HEK293 (cell line): ENCODE results near the gene CCDC187.

ENCODE experiments used
- CTCF ChIA-PET: fragments of 350-600 bp; formaldehyde crosslinking; extraction: SDS; loops from one replicate; lab custom pipeline; 2021; ENCODE audit warnings: antibody characterized with exemption; lab: Yijun Ruan, JAX
- POLR2A ChIA-PET: fragments of 300-600 bp; formaldehyde crosslinking; extraction: SDS; loops from one replicate; lab custom pipeline; 2020; ENCODE audit warnings: antibody characterized with exemption, inconsistent platforms; lab: Yijun Ruan, JAX
- H3K27ac ChIP-seq: fragments of 200-500 bp; sonication (Bioruptor generic); 2 replicates; pipeline ENCODE4 v1.5.1; 2014; ENCODE audit warnings: low read depth, low read length, control low read depth, inconsistent platforms; ENCODE audit errors: extremely low read depth
- H3K36me3 ChIP-seq, 2 experiments: fragments of 200-500 bp in 1 of 2; sonication (Bioruptor generic) in 1 of 2; 1 replicate in 1 of 2; 2 replicates in 1 of 2; pipeline ENCODE4 v1.5.1; 2014 to 2017; ENCODE audit warnings: inconsistent platforms in 2 of 2, low read length in 2 of 2; ENCODE audit not compliant: control insufficient read depth in 2 of 2, insufficient read depth in 1 of 2
- H3K4me1 ChIP-seq: fragments of 200-500 bp; sonication (Bioruptor generic); 2 replicates; pipeline ENCODE4 v1.5.1; 2014; ENCODE audit warnings: mild to moderate bottlenecking, low read length, inconsistent platforms; ENCODE audit not compliant: control insufficient read depth, insufficient read depth
- H3K4me3 ChIP-seq: 2 replicates; pipeline ENCODE4 v1.5.1; 2011; ENCODE audit warnings: low read depth, mild to moderate bottlenecking, control low read depth, low read length, moderate library complexity
- H3K9me3 ChIP-seq: fragments of 200-500 bp; sonication (Bioruptor generic); 2 replicates; pipeline ENCODE4 v1.5.1; 2014; ENCODE audit warnings: low read depth, low read length, inconsistent platforms; ENCODE audit not compliant: control insufficient read depth, insufficient read depth
- EGR2 ChIP-seq: fragments of 450-650 bp; formaldehyde crosslinking; IDR thresholded peaks from 2 replicates; pipeline ENCODE4 v1.5.1; 2016; ENCODE audit warnings: low read depth, missing biosample characterization, missing genetic modification characterization
- KLF9 ChIP-seq: fragments of 450-650 bp; formaldehyde crosslinking; IDR thresholded peaks from 2 replicates; pipeline ENCODE4 v1.5.1; 2016; ENCODE audit warnings: missing biosample characterization, missing genetic modification characterization, low read depth
- MEIS1 ChIP-seq: sonication (generic); formaldehyde crosslinking; IDR thresholded peaks from 2 replicates; pipeline ENCODE4 v1.8.1; 2022; ENCODE audit warnings: missing genetic modification reagents, mild to moderate bottlenecking, borderline replicate concordance
- OVOL3 ChIP-seq: fragments of 450-650 bp; formaldehyde crosslinking; IDR thresholded peaks from 2 replicates; pipeline ENCODE4 v1.5.1; 2016; ENCODE audit warnings: missing biosample characterization, missing genetic modification characterization
- SALL2 ChIP-seq: fragments of 450-650 bp; formaldehyde crosslinking; IDR thresholded peaks from 2 replicates; pipeline ENCODE4 v1.5.0; 2017; ENCODE audit warnings: missing biosample characterization, mild to moderate bottlenecking, missing genetic modification characterization, borderline replicate concordance
- SP7 ChIP-seq: fragments of 450-650 bp; formaldehyde crosslinking; IDR thresholded peaks from 2 replicates; pipeline ENCODE4 v1.5.1; 2016; ENCODE audit warnings: missing biosample characterization, missing genetic modification characterization
- TSHZ1 ChIP-seq: fragments of 450-650 bp; formaldehyde crosslinking; IDR thresholded peaks from 2 replicates; pipeline ENCODE4 v1.5.1; 2016; ENCODE audit warnings: missing biosample characterization, missing genetic modification characterization, borderline replicate concordance
- ZFP69B ChIP-seq: fragments of 450-650 bp; formaldehyde crosslinking; IDR thresholded peaks from 2 replicates; pipeline ENCODE4 v1.5.1; 2016; ENCODE audit warnings: missing biosample characterization, missing genetic modification characterization
- ZIC2 ChIP-seq: fragments of 450-650 bp; formaldehyde crosslinking; IDR thresholded peaks from 2 replicates; pipeline ENCODE4 v1.5.1; 2016; ENCODE audit warnings: missing biosample characterization, missing genetic modification characterization
- ZNF37A ChIP-seq: fragments of 450-650 bp; IDR thresholded peaks from 2 replicates; pipeline ENCODE4 v1.5.1; 2018; ENCODE audit warnings: missing biosample characterization, missing genetic modification characterization
- ZNF510 ChIP-seq: fragments of 450-650 bp; formaldehyde crosslinking; IDR thresholded peaks from 2 replicates; pipeline ENCODE4 v1.5.1; 2018; ENCODE audit warnings: mild to moderate bottlenecking, missing genetic modification characterization, missing biosample characterization; ENCODE audit not compliant: insufficient replicate concordance
- ZNF561 ChIP-seq: fragments of 450-650 bp; IDR thresholded peaks from 2 replicates; pipeline ENCODE4 v1.5.1; 2018; ENCODE audit warnings: missing biosample characterization, missing genetic modification characterization, borderline replicate concordance
- ZNF701 ChIP-seq: fragments of 450-650 bp; formaldehyde crosslinking; IDR thresholded peaks from 2 replicates; pipeline ENCODE4 v1.5.1; 2016; ENCODE audit warnings: missing biosample characterization, missing genetic modification characterization
- ZNF785 ChIP-seq: fragments of 450-650 bp; formaldehyde crosslinking; IDR thresholded peaks from 2 replicates; pipeline ENCODE4 v1.5.1; 2016; ENCODE audit warnings: missing biosample characterization, missing genetic modification characterization
- TF ChIP-seq, protein P1 (sequence below): fragments of 450-650 bp; formaldehyde crosslinking; IDR thresholded peaks from 2 replicates; pipeline ENCODE4 v1.5.1; 2016; ENCODE audit warnings: missing biosample characterization, missing genetic modification characterization
- TF ChIP-seq, protein P2 (sequence below): fragments of 450-650 bp; formaldehyde crosslinking; IDR thresholded peaks from 2 replicates; pipeline ENCODE4 v1.5.1; 2017; ENCODE audit warnings: missing biosample characterization, missing genetic modification characterization
- TF ChIP-seq, protein P3 (sequence below): fragments of 450-650 bp; formaldehyde crosslinking; IDR thresholded peaks from 2 replicates; pipeline ENCODE4 v1.5.1; 2016; ENCODE audit warnings: missing biosample characterization, missing genetic modification characterization
- TF ChIP-seq, protein P4 (sequence below): fragments of 450-650 bp; formaldehyde crosslinking; IDR thresholded peaks from 2 replicates; pipeline ENCODE4 v1.5.1; 2017; ENCODE audit warnings: missing biosample characterization, missing genetic modification characterization
- TF ChIP-seq, protein P5 (sequence below): fragments of 450-650 bp; formaldehyde crosslinking; IDR thresholded peaks from 2 replicates; pipeline ENCODE4 v1.5.1; 2016; ENCODE audit warnings: missing biosample characterization, missing genetic modification characterization

Gene CCDC187

DNA sequence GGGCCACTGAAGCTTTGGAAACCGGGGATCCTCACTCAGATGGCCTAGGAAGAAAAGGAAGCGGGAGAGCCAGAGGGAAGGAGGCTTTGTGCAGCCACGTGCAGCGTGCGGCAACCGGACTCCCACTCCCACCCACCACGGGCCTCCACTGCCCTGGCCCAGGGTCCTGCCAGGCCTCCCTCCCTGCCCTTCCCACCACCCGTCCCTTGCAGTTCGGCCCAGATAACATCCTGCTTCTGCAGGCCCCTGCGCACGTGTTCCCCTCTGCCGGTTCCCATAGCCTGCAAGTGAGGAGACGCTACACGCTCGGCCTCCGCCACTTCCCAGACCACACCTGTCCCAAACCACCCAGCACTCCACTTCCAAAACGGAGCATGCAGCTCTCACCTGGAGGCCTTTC, 94.7 kb downstream of the CCDC187 start:
- ChIA-PET CTCF (interaction anchor here (1.6 to 2.7 kb wide), 3 partner anchors 10 to 70 kb away, joined by 5 to 10 read pairs (median 5); no protein-coding TSS in a partner anchor), POLR2A (no interaction called here)
- Histone ChIP-seq H3K4me3 (no peak overlapping the region), H3K27ac (no peak overlapping the region), H3K4me1 (no peaks in the 10 kb centered on the region), H3K9me3 (no peaks in the 10 kb centered on the region), H3K36me3 (peaks cover 0 to 49% of the 10 kb centered on the region in 2 experiments; a peak in 2 of 3 replicates)
- TF ChIP-seq SALL2 (tag by site-specific recombination) (no peak), ZNF701 (tag by site-specific recombination) (no peak)
- TF ChIP-seq, protein P1, sequence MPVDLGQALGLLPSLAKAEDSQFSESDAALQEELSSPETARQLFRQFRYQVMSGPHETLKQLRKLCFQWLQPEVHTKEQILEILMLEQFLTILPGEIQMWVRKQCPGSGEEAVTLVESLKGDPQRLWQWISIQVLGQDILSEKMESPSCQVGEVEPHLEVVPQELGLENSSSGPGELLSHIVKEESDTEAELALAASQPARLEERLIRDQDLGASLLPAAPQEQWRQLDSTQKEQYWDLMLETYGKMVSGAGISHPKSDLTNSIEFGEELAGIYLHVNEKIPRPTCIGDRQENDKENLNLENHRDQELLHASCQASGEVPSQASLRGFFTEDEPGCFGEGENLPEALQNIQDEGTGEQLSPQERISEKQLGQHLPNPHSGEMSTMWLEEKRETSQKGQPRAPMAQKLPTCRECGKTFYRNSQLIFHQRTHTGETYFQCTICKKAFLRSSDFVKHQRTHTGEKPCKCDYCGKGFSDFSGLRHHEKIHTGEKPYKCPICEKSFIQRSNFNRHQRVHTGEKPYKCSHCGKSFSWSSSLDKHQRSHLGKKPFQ (tag by site-specific recombination): no peak

- peaks cover 0 to 44% of the 10 kb centered on the region in 2 experiments; a peak in 2 of 3 replicates for H3K36me3 ChIP-seq
- CTCF ChIA-PET: interaction anchor here (0.6 to 2.7 kb wide), 3 partner anchors 11 to 449 kb away, joined by 5 to 10 read pairs (median 5); no protein-coding TSS in a partner anchor
- TF ChIP-seq KLF9 (tag by site-specific recombination) (0 out of 2 replicates have a peak, but pooled peaks have one; percentile 19), SP7 (tag by site-specific recombination) (no peak), ZNF510 (tag by site-specific recombination) (no peak), SALL2 (tag by site-specific recombination) (no peak), OVOL3 (tag by site-specific recombination) (no peak), TSHZ1 (tag by site-specific recombination) (no peak), ZFP69B (tag by site-specific recombination) (peak; percentile 89), EGR2 (tag by site-specific recombination) (no peak), ZNF561 (no peak), ZNF37A (tag by site-specific recombination) (no peak), ZIC2 (tag by site-specific recombination) (no peak), MEIS1 (CRISPR knock-in tag) (no peak), ZNF785 (no peak)
- TF ChIP-seq, protein P2, sequence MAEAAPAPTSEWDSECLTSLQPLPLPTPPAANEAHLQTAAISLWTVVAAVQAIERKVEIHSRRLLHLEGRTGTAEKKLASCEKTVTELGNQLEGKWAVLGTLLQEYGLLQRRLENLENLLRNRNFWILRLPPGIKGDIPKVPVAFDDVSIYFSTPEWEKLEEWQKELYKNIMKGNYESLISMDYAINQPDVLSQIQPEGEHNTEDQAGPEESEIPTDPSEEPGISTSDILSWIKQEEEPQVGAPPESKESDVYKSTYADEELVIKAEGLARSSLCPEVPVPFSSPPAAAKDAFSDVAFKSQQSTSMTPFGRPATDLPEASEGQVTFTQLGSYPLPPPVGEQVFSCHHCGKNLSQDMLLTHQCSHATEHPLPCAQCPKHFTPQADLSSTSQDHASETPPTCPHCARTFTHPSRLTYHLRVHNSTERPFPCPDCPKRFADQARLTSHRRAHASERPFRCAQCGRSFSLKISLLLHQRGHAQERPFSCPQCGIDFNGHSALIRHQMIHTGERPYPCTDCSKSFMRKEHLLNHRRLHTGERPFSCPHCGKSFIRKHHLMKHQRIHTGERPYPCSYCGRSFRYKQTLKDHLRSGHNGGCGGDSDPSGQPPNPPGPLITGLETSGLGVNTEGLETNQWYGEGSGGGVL (tag by site-specific recombination): no peak
- TF ChIP-seq, protein P3, sequence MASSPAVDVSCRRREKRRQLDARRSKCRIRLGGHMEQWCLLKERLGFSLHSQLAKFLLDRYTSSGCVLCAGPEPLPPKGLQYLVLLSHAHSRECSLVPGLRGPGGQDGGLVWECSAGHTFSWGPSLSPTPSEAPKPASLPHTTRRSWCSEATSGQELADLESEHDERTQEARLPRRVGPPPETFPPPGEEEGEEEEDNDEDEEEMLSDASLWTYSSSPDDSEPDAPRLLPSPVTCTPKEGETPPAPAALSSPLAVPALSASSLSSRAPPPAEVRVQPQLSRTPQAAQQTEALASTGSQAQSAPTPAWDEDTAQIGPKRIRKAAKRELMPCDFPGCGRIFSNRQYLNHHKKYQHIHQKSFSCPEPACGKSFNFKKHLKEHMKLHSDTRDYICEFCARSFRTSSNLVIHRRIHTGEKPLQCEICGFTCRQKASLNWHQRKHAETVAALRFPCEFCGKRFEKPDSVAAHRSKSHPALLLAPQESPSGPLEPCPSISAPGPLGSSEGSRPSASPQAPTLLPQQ (tag by site-specific recombination): peak; percentile 85
- TF ChIP-seq, protein P4, sequence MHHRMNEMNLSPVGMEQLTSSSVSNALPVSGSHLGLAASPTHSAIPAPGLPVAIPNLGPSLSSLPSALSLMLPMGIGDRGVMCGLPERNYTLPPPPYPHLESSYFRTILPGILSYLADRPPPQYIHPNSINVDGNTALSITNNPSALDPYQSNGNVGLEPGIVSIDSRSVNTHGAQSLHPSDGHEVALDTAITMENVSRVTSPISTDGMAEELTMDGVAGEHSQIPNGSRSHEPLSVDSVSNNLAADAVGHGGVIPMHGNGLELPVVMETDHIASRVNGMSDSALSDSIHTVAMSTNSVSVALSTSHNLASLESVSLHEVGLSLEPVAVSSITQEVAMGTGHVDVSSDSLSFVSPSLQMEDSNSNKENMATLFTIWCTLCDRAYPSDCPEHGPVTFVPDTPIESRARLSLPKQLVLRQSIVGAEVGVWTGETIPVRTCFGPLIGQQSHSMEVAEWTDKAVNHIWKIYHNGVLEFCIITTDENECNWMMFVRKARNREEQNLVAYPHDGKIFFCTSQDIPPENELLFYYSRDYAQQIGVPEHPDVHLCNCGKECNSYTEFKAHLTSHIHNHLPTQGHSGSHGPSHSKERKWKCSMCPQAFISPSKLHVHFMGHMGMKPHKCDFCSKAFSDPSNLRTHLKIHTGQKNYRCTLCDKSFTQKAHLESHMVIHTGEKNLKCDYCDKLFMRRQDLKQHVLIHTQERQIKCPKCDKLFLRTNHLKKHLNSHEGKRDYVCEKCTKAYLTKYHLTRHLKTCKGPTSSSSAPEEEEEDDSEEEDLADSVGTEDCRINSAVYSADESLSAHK (tag by site-specific recombination): no peak
- TF ChIP-seq, protein P5, sequence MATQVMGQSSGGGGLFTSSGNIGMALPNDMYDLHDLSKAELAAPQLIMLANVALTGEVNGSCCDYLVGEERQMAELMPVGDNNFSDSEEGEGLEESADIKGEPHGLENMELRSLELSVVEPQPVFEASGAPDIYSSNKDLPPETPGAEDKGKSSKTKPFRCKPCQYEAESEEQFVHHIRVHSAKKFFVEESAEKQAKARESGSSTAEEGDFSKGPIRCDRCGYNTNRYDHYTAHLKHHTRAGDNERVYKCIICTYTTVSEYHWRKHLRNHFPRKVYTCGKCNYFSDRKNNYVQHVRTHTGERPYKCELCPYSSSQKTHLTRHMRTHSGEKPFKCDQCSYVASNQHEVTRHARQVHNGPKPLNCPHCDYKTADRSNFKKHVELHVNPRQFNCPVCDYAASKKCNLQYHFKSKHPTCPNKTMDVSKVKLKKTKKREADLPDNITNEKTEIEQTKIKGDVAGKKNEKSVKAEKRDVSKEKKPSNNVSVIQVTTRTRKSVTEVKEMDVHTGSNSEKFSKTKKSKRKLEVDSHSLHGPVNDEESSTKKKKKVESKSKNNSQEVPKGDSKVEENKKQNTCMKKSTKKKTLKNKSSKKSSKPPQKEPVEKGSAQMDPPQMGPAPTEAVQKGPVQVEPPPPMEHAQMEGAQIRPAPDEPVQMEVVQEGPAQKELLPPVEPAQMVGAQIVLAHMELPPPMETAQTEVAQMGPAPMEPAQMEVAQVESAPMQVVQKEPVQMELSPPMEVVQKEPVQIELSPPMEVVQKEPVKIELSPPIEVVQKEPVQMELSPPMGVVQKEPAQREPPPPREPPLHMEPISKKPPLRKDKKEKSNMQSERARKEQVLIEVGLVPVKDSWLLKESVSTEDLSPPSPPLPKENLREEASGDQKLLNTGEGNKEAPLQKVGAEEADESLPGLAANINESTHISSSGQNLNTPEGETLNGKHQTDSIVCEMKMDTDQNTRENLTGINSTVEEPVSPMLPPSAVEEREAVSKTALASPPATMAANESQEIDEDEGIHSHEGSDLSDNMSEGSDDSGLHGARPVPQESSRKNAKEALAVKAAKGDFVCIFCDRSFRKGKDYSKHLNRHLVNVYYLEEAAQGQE (tag by site-specific recombination): no peak
These were observed 95.2 kb downstream of the CCDC187 start for GRCh38 chr9:136208675-136209074.

More at GRCh38 chr9:136208675-136209074, 95.2 kb downstream of the CCDC187 start:
- POLR2A ChIA-PET: no interaction called here
- H3K27ac ChIP-seq: no peak overlapping the region
- no peak overlapping the region for H3K4me3 ChIP-seq
- H3K9me3 ChIP-seq: no peaks in the 10 kb centered on the region
- no peaks in the 10 kb centered on the region for H3K4me1 ChIP-seq
